ENCODE data around the gene NEK5. TPM values are rescaled to one million over a fixed set of nuclear protein-coding genes. Genes with fewer than 3 reads are reported as not detected.

NEK5 gene
- total and polyA plus RNA-seq, 2 experiments from 2014 or later = 0.19 TPM; not detected in 1

DNA sequence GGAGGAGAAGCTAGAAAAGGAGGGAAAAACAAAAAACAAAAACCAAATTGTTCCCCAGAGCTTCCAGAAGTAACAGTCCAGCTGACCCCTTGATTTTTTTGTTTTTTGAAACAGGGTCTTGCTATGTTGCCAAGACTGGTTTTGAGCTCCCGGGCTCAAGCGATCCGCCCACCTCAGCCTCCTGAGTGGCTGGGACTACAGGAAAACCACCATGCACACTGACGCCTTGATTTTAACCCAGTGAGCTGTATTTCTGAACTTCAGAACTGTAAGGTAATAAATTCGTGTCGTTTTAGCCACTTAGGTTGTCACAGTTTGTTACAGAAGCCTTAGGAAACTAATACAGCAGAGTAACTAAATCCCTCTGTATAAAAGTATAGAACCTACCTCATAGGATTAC lies 31.6 kb upstream of the NEK5 start:
- H3F3A ChIP-seq (ENCODE audit: insufficient read depth) = peaks cover 29% of the 10 kb centered on the region; the same call in 1 of the 2 replicates
- no peaks in the 10 kb centered on the region for H3K27me3 ChIP-seq (replicated peaks; ENCODE audit: insufficient read depth)
- H3K4me1 ChIP-seq (ENCODE audit: insufficient read depth) = peaks cover 31% of the 10 kb centered on the region
- H3K36me3 ChIP-seq (ENCODE audit: low read depth) = no peaks in the 10 kb centered on the region
- H3K79me2 ChIP-seq (ENCODE audit: insufficient read depth) = peaks cover 13% of the 10 kb centered on the region; the same call in 1 of the 2 replicates
- TF ChIP-seq EZH2phosphoT487 (IDR thresholded peaks at IDR 0.05; ENCODE audit: insufficient read depth, low read depth) (no peak), EZH2 (IDR thresholded peaks at IDR 0.05; ENCODE audit: insufficient read depth, poor library complexity, severe bottlenecking) (no peak)
- H3K4me2 ChIP-seq (ENCODE audit: unreplicated experiment) = no peak overlapping the region
- no peak for DNase-seq
- H3K9ac ChIP-seq = no peak overlapping the region
- no peak overlapping the region for H2AFZ ChIP-seq
- 91% methylated on average over 6 of the region's 6 CpGs for WGBS, 2 experiments (ENCODE audit: low coverage in 1 of 2, low lambda C conversion rate in 2 of 2, missing lambda C conversion rate in 2 of 2)
- no peaks in the 10 kb centered on the region for H4K20me1 ChIP-seq (ENCODE audit: insufficient read depth)
- no peak overlapping the region for H3K4me3 ChIP-seq
- no peaks in the 10 kb centered on the region for H3K9me2 ChIP-seq (ENCODE audit: insufficient read depth)
- H3K9me3 ChIP-seq (ENCODE audit: low read depth) = no peaks in the 10 kb centered on the region
- H3K27ac ChIP-seq = no peak overlapping the region
- in situ Hi-C loops (cut with MboI) = no loop called here

DNA sequence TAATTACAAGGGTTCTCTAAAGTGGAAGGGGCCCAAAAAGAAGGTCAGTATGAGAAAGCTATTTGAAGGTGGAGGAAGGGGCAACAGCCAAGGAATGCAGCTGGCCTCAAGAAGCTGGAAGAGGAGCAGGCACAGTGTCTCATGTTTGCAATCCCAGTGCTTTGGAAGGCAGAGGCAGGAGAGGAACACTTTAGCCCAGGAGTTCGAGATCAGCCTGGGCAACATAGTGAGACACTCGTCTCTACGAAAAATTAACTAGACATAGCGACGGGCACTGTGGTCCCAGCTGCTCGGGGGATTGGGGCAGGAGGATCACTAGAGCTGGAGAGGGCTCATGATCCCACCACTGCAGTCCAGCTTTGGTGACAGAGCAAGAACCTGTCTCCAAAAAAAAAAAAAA lies 31.2 kb upstream of the NEK5 start:
- H3K79me2 ChIP-seq (ENCODE audit: insufficient read depth) = peaks cover 13% of the 10 kb centered on the region; the same call in 1 of the 2 replicates
- H3K9ac ChIP-seq = no peak overlapping the region
- no peak for DNase-seq
- 96 to 97% methylated on average over 6 of the region's 6 CpGs for WGBS, 2 experiments (ENCODE audit: low coverage in 1 of 2, low lambda C conversion rate in 2 of 2, missing lambda C conversion rate in 2 of 2)
- H3K4me1 ChIP-seq (ENCODE audit: insufficient read depth) = peaks cover 31% of the 10 kb centered on the region
- no peaks in the 10 kb centered on the region for H3K36me3 ChIP-seq (ENCODE audit: low read depth)
- no peaks in the 10 kb centered on the region for H3K27me3 ChIP-seq (replicated peaks; ENCODE audit: insufficient read depth)
- no peaks in the 10 kb centered on the region for H4K20me1 ChIP-seq (ENCODE audit: insufficient read depth)
- no peaks in the 10 kb centered on the region for H3K9me2 ChIP-seq (ENCODE audit: insufficient read depth)
- H2AFZ ChIP-seq = peak overlapping the region; percentile 95
- in situ Hi-C loops (cut with MboI) = no loop called here
- peaks cover 29% of the 10 kb centered on the region; the same call in 1 of the 2 replicates for H3F3A ChIP-seq (ENCODE audit: insufficient read depth)
- no peak for TF ChIP-seq EZH2phosphoT487 (IDR thresholded peaks at IDR 0.05; ENCODE audit: insufficient read depth, low read depth)
- TF ChIP-seq EZH2 (IDR thresholded peaks at IDR 0.05; ENCODE audit: insufficient read depth, poor library complexity, severe bottlenecking) = no peak
- no peak overlapping the region for H3K27ac ChIP-seq
- no peaks in the 10 kb centered on the region for H3K9me3 ChIP-seq (ENCODE audit: low read depth)
- peak overlapping the region; percentile 82 for H3K4me2 ChIP-seq (ENCODE audit: unreplicated experiment)
- peak overlapping the region; percentile 87; the same call in 1 of the 2 replicates for H3K4me3 ChIP-seq

DNA sequence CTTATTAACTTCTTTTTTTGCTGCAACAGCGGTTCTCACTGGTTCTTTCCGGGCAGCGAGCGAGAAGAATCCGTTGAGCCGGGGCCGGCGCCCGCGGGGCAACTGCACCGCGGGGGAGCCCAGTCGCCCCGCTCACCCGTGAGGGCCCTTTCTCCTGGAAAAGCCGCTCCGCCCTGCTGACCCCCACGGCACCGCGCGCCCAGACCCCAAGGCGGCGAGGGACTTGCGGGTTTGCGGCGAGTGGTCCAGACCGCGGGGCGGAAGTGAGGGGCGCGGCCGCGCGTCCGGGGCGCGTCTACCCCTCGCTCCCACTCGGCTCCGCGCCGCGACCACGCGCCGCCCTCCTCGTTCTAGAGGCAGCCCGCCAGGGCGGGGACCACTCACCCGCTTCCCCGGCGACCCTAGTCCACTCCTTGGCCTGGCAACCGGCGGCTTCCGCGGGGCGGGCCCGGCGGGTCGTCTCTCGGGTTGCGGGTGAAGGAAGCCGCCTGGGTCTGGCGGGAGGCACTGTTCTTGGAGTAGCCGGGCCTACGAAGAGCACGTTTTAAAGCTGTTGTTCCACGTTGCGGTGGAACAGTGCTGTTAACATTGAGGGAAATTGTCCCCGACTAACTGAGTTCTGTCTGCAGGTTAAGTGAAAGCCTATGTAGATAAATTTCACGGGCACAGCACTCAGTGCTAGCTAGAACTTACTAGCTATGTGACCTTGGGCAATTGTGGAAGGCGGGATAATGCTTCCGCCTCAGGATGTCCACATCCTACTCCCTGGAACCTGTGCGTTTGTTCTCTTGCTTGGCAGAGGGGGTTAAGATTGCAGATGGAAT lies 30.5 kb upstream of the NEK5 start, which contains the start of gene NEK3:
Gene NEK3 (minus strand): TSS at position 439 of the 824 bp plus-strand sequence. CDS start 3,406 bp downstream, outside the sequence.
- no peaks in the 10 kb centered on the region for H3K9me2 ChIP-seq (ENCODE audit: insufficient read depth)
- H3K9ac ChIP-seq = peak within 1 kb of the TSS; percentile 89
- peak within 1 kb of the TSS; percentile 66 for H3K27ac ChIP-seq
- peak within 1 kb of the TSS; percentile 95 for H2AFZ ChIP-seq
- H3K4me2 ChIP-seq (ENCODE audit: unreplicated experiment) = peak within 1 kb of the TSS; percentile 82
- no peaks in the 10 kb centered on the region for H4K20me1 ChIP-seq (ENCODE audit: insufficient read depth)
- H3F3A ChIP-seq (ENCODE audit: insufficient read depth) = peaks cover 29% of the 10 kb centered on the region; the same call in 1 of the 2 replicates
- H3K36me3 ChIP-seq (ENCODE audit: low read depth) = no peaks in the 10 kb centered on the region
- H3K27me3 ChIP-seq (replicated peaks; ENCODE audit: insufficient read depth) = no peaks in the 10 kb centered on the region
- in situ Hi-C loops (cut with MboI) = no loop called here
- DNase-seq = peak; percentile 84
- WGBS, 2 experiments (ENCODE audit: low coverage in 1 of 2, low lambda C conversion rate in 2 of 2, missing lambda C conversion rate in 2 of 2) = 4 to 5% methylated on average over 47 to 53 of the region's 74 CpGs
- TF ChIP-seq EZH2phosphoT487 (IDR thresholded peaks at IDR 0.05; ENCODE audit: insufficient read depth, low read depth) (no peak), EZH2 (IDR thresholded peaks at IDR 0.05; ENCODE audit: insufficient read depth, poor library complexity, severe bottlenecking) (no peak)
- H3K9me3 ChIP-seq (ENCODE audit: low read depth) = no peaks in the 10 kb centered on the region
- peaks cover 31% of the 10 kb centered on the region for H3K4me1 ChIP-seq (ENCODE audit: insufficient read depth)
- peak within 1 kb of the TSS; percentile 87 for H3K4me3 ChIP-seq
- H3K79me2 ChIP-seq (ENCODE audit: insufficient read depth) = peaks cover 13% of the 10 kb centered on the region; the same call in 1 of the 2 replicates

DNA sequence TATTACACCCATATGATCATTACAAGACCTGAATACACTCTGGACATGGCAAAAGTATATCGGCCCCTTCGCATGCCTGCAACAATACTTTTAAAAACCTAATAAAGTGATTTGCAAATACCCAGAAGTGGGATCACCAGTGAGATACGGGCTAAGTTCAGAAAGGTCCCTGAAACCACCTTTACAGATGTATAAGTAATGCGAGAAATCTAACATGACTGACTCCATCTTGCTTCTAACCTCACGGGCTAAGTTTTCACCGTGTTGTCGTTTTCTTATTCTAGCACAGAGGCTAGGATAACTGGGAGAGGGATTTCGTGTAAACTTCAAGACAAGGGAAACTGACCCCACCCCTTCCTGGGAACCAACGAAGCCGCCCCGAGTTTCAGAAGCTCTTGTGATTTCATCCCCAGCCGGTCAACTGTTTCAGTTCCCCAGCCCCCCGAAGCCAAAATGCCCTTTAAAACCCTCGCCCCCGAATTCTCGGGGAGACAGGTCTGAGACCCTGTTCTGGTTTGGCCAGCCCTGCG lies 29.8 kb upstream of the NEK5 start:
- DNase-seq = peak; percentile 74
- Histone ChIP-seq H3F3A (ENCODE audit: insufficient read depth) (0 out of 2 replicates have a peak, but pooled peaks cover 24% of the 10 kb centered on the region), H4K20me1 (ENCODE audit: insufficient read depth) (no peaks in the 10 kb centered on the region), H3K9me2 (ENCODE audit: insufficient read depth) (no peaks in the 10 kb centered on the region), H3K27ac (peak overlapping the region; percentile 66), H3K4me2 (ENCODE audit: unreplicated experiment) (peak overlapping the region; percentile 82), H3K79me2 (ENCODE audit: insufficient read depth) (peaks cover 13% of the 10 kb centered on the region; the same call in 1 of the 2 replicates), H3K4me3 (peak overlapping the region; percentile 87), H3K27me3 (replicated peaks; ENCODE audit: insufficient read depth) (no peaks in the 10 kb centered on the region), H3K9ac (peak overlapping the region; percentile 89), H3K9me3 (ENCODE audit: low read depth) (no peaks in the 10 kb centered on the region), H2AFZ (peak overlapping the region; percentile 95), H3K36me3 (ENCODE audit: low read depth) (no peaks in the 10 kb centered on the region), H3K4me1 (ENCODE audit: insufficient read depth) (peaks cover 28% of the 10 kb centered on the region)
- WGBS, 2 experiments (ENCODE audit: low coverage in 1 of 2, low lambda C conversion rate in 2 of 2, missing lambda C conversion rate in 2 of 2) = 1 to 2% methylated on average over 17 of the region's 17 CpGs
- in situ Hi-C loops (cut with MboI) = no loop called here
- no peak for TF ChIP-seq EZH2phosphoT487 (IDR thresholded peaks at IDR 0.05; ENCODE audit: insufficient read depth, low read depth)
- no peak for TF ChIP-seq EZH2 (IDR thresholded peaks at IDR 0.05; ENCODE audit: insufficient read depth, poor library complexity, severe bottlenecking)

Measured in GM23248 (cell line).